Measurements from ENCODE around the gene RAD51B.
"Not testable (repeated sequence)": the region's sequence is repeated elsewhere in the genome, so short reads cannot be mapped to it uniquely, and the experiment has no call there.

The RAD51B gene

GRCh38 chr14:67819563-67820421 lies at the start of gene RAD51B:
Gene RAD51B, plus strand, starts transcription at chr14:67819779.
- DNase-seq: peak; percentile 95

- no peak for DNase-seq
These were observed 45.7 kb upstream of the RAD51B start for GRCh38 chr14:67773844-67774377.

- DNase-seq: no peak
These were observed 42.8 kb upstream of the RAD51B start for GRCh38 chr14:67776653-67777322.

- no peak for DNase-seq
These were observed 40.8 kb upstream of the RAD51B start for GRCh38 chr14:67778792-67779191.

- no peak for DNase-seq
These were observed 37.5 kb upstream of the RAD51B start for GRCh38 chr14:67782090-67782489.

GRCh38 chr14:67784244-67784823 lies 35.2 kb upstream of the RAD51B start:
- no peak for DNase-seq

GRCh38 chr14:67785270-67786109 lies 34.1 kb upstream of the RAD51B start:
- no peak for DNase-seq

GRCh38 chr14:67787673-67788072 lies 31.9 kb upstream of the RAD51B start:
- no peak for DNase-seq

GRCh38 chr14:67798731-67799130 lies 20.8 kb upstream of the RAD51B start:
- DNase-seq: no peak

GRCh38 chr14:67800743-67801142 lies 18.8 kb upstream of the RAD51B start:
- no peak for DNase-seq

- DNase-seq: no peak
These were observed 13.3 kb upstream of the RAD51B start for GRCh38 chr14:67806246-67806645.

GRCh38 chr14:67814821-67815220 lies 4.8 kb upstream of the RAD51B start:
- no peak for DNase-seq

- DNase-seq: peak; percentile 4
These were observed 3.9 kb upstream of the RAD51B start for GRCh38 chr14:67815573-67816225.

- DNase-seq: peak; percentile 91
These were observed 3.1 kb upstream of the RAD51B start, which contains the start of gene ZFYVE26 for GRCh38 chr14:67816326-67817002. Gene ZFYVE26, minus strand, starts transcription at chr14:67816590. Its CDS starts 627 bp downstream, at chr14:67815963.

GRCh38 chr14:67817750-67818438 lies 1.7 kb upstream of the RAD51B start:
- no peak for DNase-seq

GRCh38 chr14:67818476-67818875 lies 1.1 kb upstream of the RAD51B start:
- not testable (repeated sequence) for DNase-seq

- no peak for DNase-seq
These were observed 921 bp downstream of the RAD51B start for GRCh38 chr14:67820428-67820971.

- no peak for DNase-seq
These were observed 1.5 kb downstream of the RAD51B start for GRCh38 chr14:67821121-67821520.

GRCh38 chr14:67831113-67831512 lies 11.5 kb downstream of the RAD51B start:
- no peak for DNase-seq

- no peak for DNase-seq
These were observed 13.8 kb downstream of the RAD51B start for GRCh38 chr14:67833403-67833802.
